Measurements from ENCODE around the gene CACNA1B.

- TF ChIP-seq RAD21 (IDR thresholded peaks at IDR 0.05; ENCODE audit: low read length) (no peak), MXI1 (IDR thresholded peaks at IDR 0.05; ENCODE audit: low read depth, low read length) (no peak), JUND (IDR thresholded peaks at IDR 0.05) (no peak), PBX3 (IDR thresholded peaks at IDR 0.05) (no peak), CTCF (IDR thresholded peaks at IDR 0.05) (no peak), ZBTB33 (IDR thresholded peaks at IDR 0.05; ENCODE audit: borderline replicate concordance, low read depth) (no peak), POLR2AphosphoS5 (IDR thresholded peaks at IDR 0.05; ENCODE audit: low read depth, low read length) (no peak), MAX (IDR thresholded peaks at IDR 0.05; ENCODE audit: low read depth) (no peak), EP300 (IDR thresholded peaks at IDR 0.05; ENCODE audit: borderline replicate concordance in 1 of 2, low read depth in 1 of 2, low read length in 1 of 2) (no peak), RXRA (IDR thresholded peaks at IDR 0.05; ENCODE audit: borderline replicate concordance, low read depth) (no peak), FOXJ3 (CRISPR knock-in tag; IDR thresholded peaks at IDR 0.05) (no peak)
Observed at GRCh38 chr9:138083873-138084272, 206.3 kb downstream of the CACNA1B start.

All from SK-N-SH (cell line).